Astrocyte (in vitro differentiated cells and primary cell): ENCODE results near the gene CEACAM5. TPM values are rescaled to one million over a fixed set of nuclear protein-coding genes. Genes with fewer than 3 reads are reported as not detected.
A peak's percentile ranks its signal among the peaks of the same experiment; 100 is the strongest.

ENCODE experiments used
- DNase-seq: peaks from one replicate; pipeline ENCODE4 v3.0.0-alpha.2; 2010; ENCODE audit warnings: low read depth
- FAIRE-seq: peaks from 2 replicates; lab custom pipeline; 2011; peaks lifted over from hg19 to GRCh38; lab: Jason Lieb, UNC
- H2AFZ ChIP-seq: 2 replicates; pipeline ENCODE4 v1.6.0; 2012; ENCODE audit warnings: low read depth, low read length, inconsistent platforms
- H3K27ac ChIP-seq: 2 replicates; pipeline ENCODE4 v1.5.1; 2011; ENCODE audit warnings: low read depth, low read length, inconsistent platforms
- H3K27me3 ChIP-seq: 2 replicates; pipeline ENCODE4 v1.6.0; 2011; ENCODE audit warnings: low read length, inconsistent platforms; ENCODE audit not compliant: insufficient read depth
- H3K36me3 ChIP-seq: 2 replicates; pipeline ENCODE4 v1.5.1; 2011; ENCODE audit warnings: low read length, inconsistent platforms; ENCODE audit not compliant: insufficient read depth
- H3K4me1 ChIP-seq: 2 replicates; pipeline ENCODE4 v1.5.1; 2011; ENCODE audit warnings: low read length, inconsistent platforms; ENCODE audit not compliant: insufficient read depth
- H3K4me2 ChIP-seq: 2 replicates; pipeline ENCODE4 v1.6.0; 2012; ENCODE audit warnings: low read length, inconsistent platforms
- H3K4me3 ChIP-seq: 2 replicates; pipeline ENCODE4 v1.5.1; 2011; ENCODE audit warnings: low read depth, mild to moderate bottlenecking, low read length, inconsistent platforms; ENCODE audit not compliant: insufficient read depth
- H3K79me2 ChIP-seq: 2 replicates; pipeline ENCODE4 v1.6.0; 2012; ENCODE audit warnings: mild to moderate bottlenecking, low read length, inconsistent platforms; ENCODE audit not compliant: insufficient read depth
- H3K9ac ChIP-seq: 2 replicates; pipeline ENCODE4 v1.6.0; 2012; ENCODE audit warnings: mild to moderate bottlenecking, low read length, inconsistent platforms
- H3K9me3 ChIP-seq: 2 replicates; pipeline ENCODE4 v1.5.1; 2012; ENCODE audit warnings: low read depth, mild to moderate bottlenecking, low read length, inconsistent platforms; ENCODE audit not compliant: insufficient read depth
- H4K20me1 ChIP-seq: 2 replicates; pipeline ENCODE4 v1.6.0; 2012; ENCODE audit warnings: low read length, inconsistent platforms; ENCODE audit not compliant: insufficient read depth
- H3K27ac Mint-ChIP-seq: one replicate; pipeline ENCODE4 v1.8.0; 2021; ENCODE audit warnings: mild to moderate bottlenecking, mixed read lengths; ENCODE audit not compliant: unreplicated experiment
- H3K27me3 Mint-ChIP-seq: one replicate; pipeline ENCODE4 v1.8.0; 2021; ENCODE audit warnings: low read depth, mixed read lengths; ENCODE audit not compliant: unreplicated experiment
- H3K36me3 Mint-ChIP-seq: one replicate; pipeline ENCODE4 v1.8.0; 2021; ENCODE audit warnings: low read depth, mixed read lengths; ENCODE audit not compliant: unreplicated experiment
- H3K4me1 Mint-ChIP-seq: one replicate; pipeline ENCODE4 v1.8.0; 2021; ENCODE audit warnings: low read depth, mixed read lengths; ENCODE audit not compliant: unreplicated experiment
- H3K4me3 Mint-ChIP-seq: one replicate; pipeline ENCODE4 v1.8.0; 2021; ENCODE audit warnings: mild to moderate bottlenecking, moderate library complexity, mixed read lengths; ENCODE audit not compliant: unreplicated experiment
- H3K9me3 Mint-ChIP-seq: one replicate; pipeline ENCODE4 v1.8.0; 2021; ENCODE audit warnings: mild to moderate bottlenecking, mixed read lengths; ENCODE audit not compliant: unreplicated experiment
- CTCF ChIP-seq: IDR thresholded peaks from 2 replicates; pipeline ENCODE4 v1.5.1; 2011; ENCODE audit warnings: low read depth, mild to moderate bottlenecking, inconsistent platforms, low read length, moderate library complexity; ENCODE audit not compliant: insufficient read depth
- EZH2 ChIP-seq: IDR thresholded peaks from 2 replicates; pipeline ENCODE4 v1.6.1; 2012; ENCODE audit warnings: mild to moderate bottlenecking, low read length, inconsistent platforms; ENCODE audit not compliant: insufficient read depth
- total RNA-seq: library from RNA; stranded (reverse); gene quantifications from 2 replicates; pipeline ENCODE4 v1.2.1, GENCODE V29; 2021

CEACAM5 gene
- total RNA-seq, 1 donor from 2014 or later, result not detected

- no peak overlapping the region for H3K27ac ChIP-seq
- no peaks in the 10 kb centered on the region for H3K36me3 ChIP-seq
- H3K27me3 ChIP-seq, result no peaks in the 10 kb centered on the region
- no peak overlapping the region for H3K9ac ChIP-seq
- H4K20me1 ChIP-seq, result no peaks in the 10 kb centered on the region
- H3K4me2 ChIP-seq, result no peak overlapping the region
- peaks cover 4% of the 10 kb centered on the region for H3K4me1 ChIP-seq
- Mint-ChIP-seq H3K4me3 (no peak overlapping the region), H3K36me3 (no peaks in the 10 kb centered on the region), H3K4me1 (peaks cover 11% of the 10 kb centered on the region), H3K9me3 (no peaks in the 10 kb centered on the region), H3K27me3 (peaks cover 72% of the 10 kb centered on the region), H3K27ac (no peak overlapping the region)
- no peak overlapping the region for H2AFZ ChIP-seq
- H3K9me3 ChIP-seq, result no peaks in the 10 kb centered on the region
- no peak overlapping the region for H3K4me3 ChIP-seq
- DNase-seq, result peak; percentile 1
- FAIRE-seq, result no peak
- H3K79me2 ChIP-seq, result no peaks in the 10 kb centered on the region
- no peak for TF ChIP-seq CTCF
- TF ChIP-seq EZH2, result no peak
These were observed 2.8 kb upstream of the CEACAM5 start for GRCh38 chr19:41705393-41706174.

- Histone ChIP-seq H3K27ac (no peak overlapping the region), H3K4me2 (no peak overlapping the region), H3K27me3 (no peaks in the 10 kb centered on the region), H3K79me2 (no peaks in the 10 kb centered on the region), H4K20me1 (no peaks in the 10 kb centered on the region), H3K4me1 (peaks cover 4% of the 10 kb centered on the region), H2AFZ (no peak overlapping the region), H3K9ac (no peak overlapping the region), H3K36me3 (no peaks in the 10 kb centered on the region), H3K4me3 (no peak overlapping the region), H3K9me3 (no peaks in the 10 kb centered on the region)
- Mint-ChIP-seq H3K9me3 (no peaks in the 10 kb centered on the region), H3K27ac (peak overlapping the region; percentile 19), H3K4me1 (peaks cover 8% of the 10 kb centered on the region), H3K27me3 (peaks cover 81% of the 10 kb centered on the region), H3K4me3 (peak overlapping the region; percentile 54), H3K36me3 (no peaks in the 10 kb centered on the region)
- DNase-seq (no peak), FAIRE-seq (no peak)
- TF ChIP-seq EZH2, result no peak
- peak; percentile 20 for TF ChIP-seq CTCF
These were observed 1.5 kb upstream of the CEACAM5 start for GRCh38 chr19:41706741-41707501.
